K562 (cell line): ENCODE results near the gene WNT6. TPM values are rescaled to one million over a fixed set of nuclear protein-coding genes. Genes with fewer than 3 reads are reported as not detected.

ENCODE experiments used
- FOS ChIP-seq: IDR thresholded peaks from 3 replicates; pipeline ENCODE4 v1.6.1; 2011; ENCODE audit not compliant: insufficient read length; ENCODE audit errors: extremely low read depth
- RBFOX2 ChIP-seq: fragments of 200-400 bp; formaldehyde crosslinking; IDR thresholded peaks from 2 replicates; pipeline ENCODE4 v1.6.1; 2017; ENCODE audit warnings: low read depth, mild to moderate bottlenecking, low read length, moderate library complexity
- ZC3H4 ChIP-seq: sonication (generic); formaldehyde crosslinking; IDR thresholded peaks from 2 replicates; pipeline ENCODE4 v1.9.0; 2021; ENCODE audit warnings: missing genetic modification reagents, borderline replicate concordance
- ZFP30 ChIP-seq: fragments of 250-450 bp; sonication (Bioruptor Pico); IDR thresholded peaks from 2 replicates; pipeline ENCODE4 v1.8.0; 2022; ENCODE audit warnings: moderate library complexity, mild to moderate bottlenecking, inconsistent platforms, borderline replicate concordance
- ZNF174 ChIP-seq: fragments of 250-450 bp; sonication (Bioruptor Pico); IDR thresholded peaks from 2 replicates; pipeline ENCODE4 v1.4.0; 2020; ENCODE audit warnings: mild to moderate bottlenecking
- polyA plus RNA-seq, 8 experiments: library from polyadenylated mRNA; depleted of rRNA in 4 of 8; stranded (reverse) in 5 of 8; unstranded in 3 of 8; fragments of >200 nt; fragmentation: Nextera tagmentation in 2 of 8; fragmentation: Illumina TruSeq in 1 of 8; extraction: Ambion mirVana in 2 of 8; extraction: Trizol in 1 of 8; gene quantifications; 2 replicates each; pipeline versions ENCODE4 v1.2.1 to v1.2.3, GENCODE V29; 2011 to 2014; ENCODE audit warnings: inconsistent platforms in 1 of 8, missing spikeins in 1 of 8
- total RNA-seq, 7 experiments: library from RNA; depleted of rRNA in 6 of 7; stranded (reverse); fragments of >200 nt in 6 of 7; fragmentation: Illumina TruSeq in 2 of 7; extraction: Trizol in 2 of 7; gene quantifications; 2 replicates each; pipeline versions ENCODE4 v1.2.1 to v1.2.3, GENCODE V29; 2011 to 2021; ENCODE audit warnings: low replicate concordance in 1 of 7
- TF ChIP-seq, protein P1 (sequence below): fragments of 450-650 bp; IDR thresholded peaks from 2 replicates; pipeline ENCODE4 v1.6.1; 2016; ENCODE audit warnings: low read depth

The WNT6 gene
- total and polyA plus RNA-seq, 9 of the 15 experiments (the other 6 are each of a cell fraction or from before 2014, with no cell fraction given) = not detected

DNA sequence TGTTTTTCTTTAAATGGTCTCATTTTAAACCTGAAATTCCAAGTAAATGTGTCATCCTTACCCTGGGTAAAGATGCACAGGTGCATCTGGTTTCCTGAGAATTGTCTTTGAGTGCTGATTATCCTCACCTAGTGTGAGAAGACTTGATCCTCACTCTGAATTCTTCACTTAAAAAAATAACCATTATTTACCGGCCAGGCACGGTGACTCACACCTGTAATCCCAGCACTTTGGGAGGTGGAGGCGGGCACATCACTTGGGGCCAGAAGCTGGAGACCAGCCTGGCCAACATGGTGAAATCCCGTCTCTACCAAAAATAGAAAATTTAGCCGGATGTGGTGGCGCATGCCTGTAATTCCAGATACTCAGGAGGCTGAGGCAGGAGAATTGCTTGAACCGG, 9.9 kb upstream of the WNT6 start (continued):
- TF ChIP-seq, protein P1, sequence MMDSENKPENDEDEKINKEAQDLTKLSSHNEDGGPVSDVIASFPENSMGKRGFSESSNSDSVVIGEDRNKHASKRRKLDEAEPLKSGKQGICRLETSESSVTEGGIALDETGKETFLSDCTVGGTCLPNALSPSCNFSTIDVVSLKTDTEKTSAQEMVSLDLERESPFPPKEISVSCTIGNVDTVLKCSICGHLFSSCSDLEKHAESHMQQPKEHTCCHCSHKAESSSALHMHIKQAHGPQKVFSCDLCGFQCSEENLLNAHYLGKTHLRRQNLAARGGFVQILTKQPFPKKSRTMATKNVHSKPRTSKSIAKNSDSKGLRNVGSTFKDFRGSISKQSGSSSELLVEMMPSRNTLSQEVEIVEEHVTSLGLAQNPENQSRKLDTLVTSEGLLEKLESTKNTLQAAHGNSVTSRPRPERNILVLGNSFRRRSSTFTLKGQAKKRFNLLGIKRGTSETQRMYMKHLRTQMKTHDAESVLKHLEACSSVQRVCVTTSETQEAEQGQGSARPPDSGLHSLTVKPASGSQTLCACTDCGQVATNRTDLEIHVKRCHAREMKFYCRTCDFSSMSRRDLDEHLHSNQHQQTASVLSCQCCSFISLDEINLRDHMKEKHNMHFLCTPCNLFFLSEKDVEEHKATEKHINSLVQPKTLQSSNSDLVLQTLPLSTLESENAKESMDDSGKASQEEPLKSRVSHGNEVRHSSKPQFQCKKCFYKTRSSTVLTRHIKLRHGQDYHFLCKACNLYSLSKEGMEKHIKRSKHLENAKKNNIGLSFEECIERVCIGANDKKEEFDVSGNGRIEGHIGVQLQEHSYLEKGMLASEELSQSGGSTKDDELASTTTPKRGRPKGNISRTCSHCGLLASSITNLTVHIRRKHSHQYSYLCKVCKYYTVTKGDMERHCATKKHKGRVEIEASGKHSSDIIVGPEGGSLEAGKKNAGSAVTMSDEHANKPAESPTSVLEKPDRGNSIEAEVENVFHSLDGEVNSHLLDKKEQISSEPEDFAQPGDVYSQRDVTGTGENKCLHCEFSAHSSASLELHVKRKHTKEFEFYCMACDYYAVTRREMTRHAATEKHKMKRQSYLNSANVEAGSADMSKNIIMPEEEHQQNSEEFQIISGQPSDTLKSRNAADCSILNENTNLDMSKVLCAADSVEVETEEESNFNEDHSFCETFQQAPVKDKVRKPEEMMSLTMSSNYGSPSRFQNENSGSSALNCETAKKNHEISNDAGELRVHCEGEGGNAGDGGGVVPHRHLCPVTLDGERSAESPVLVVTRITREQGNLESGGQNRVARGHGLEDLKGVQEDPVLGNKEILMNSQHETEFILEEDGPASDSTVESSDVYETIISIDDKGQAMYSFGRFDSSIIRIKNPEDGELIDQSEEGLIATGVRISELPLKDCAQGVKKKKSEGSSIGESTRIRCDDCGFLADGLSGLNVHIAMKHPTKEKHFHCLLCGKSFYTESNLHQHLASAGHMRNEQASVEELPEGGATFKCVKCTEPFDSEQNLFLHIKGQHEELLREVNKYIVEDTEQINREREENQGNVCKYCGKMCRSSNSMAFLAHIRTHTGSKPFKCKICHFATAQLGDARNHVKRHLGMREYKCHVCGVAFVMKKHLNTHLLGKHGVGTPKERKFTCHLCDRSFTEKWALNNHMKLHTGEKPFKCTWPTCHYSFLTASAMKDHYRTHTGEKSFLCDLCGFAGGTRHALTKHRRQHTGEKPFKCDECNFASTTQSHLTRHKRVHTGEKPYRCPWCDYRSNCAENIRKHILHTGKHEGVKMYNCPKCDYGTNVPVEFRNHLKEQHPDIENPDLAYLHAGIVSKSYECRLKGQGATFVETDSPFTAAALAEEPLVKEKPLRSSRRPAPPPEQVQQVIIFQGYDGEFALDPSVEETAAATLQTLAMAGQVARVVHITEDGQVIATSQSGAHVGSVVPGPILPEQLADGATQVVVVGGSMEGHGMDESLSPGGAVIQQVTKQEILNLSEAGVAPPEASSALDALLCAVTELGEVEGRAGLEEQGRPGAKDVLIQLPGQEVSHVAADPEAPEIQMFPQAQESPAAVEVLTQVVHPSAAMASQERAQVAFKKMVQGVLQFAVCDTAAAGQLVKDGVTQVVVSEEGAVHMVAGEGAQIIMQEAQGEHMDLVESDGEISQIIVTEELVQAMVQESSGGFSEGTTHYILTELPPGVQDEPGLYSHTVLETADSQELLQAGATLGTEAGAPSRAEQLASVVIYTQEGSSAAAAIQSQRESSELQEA = no peak
- TF ChIP-seq ZC3H4 (CRISPR knock-in tag) = no peak
- TF ChIP-seq ZFP30 (CRISPR knock-in tag) = no peak
- no peak for TF ChIP-seq ZNF174
- no peak for TF ChIP-seq FOS
- no peak for TF ChIP-seq RBFOX2
